ENCODE data around the gene KLHL14.
A peak's percentile ranks its signal among the peaks of the same experiment; 100 is the strongest.

The KLHL14 gene

DNA sequence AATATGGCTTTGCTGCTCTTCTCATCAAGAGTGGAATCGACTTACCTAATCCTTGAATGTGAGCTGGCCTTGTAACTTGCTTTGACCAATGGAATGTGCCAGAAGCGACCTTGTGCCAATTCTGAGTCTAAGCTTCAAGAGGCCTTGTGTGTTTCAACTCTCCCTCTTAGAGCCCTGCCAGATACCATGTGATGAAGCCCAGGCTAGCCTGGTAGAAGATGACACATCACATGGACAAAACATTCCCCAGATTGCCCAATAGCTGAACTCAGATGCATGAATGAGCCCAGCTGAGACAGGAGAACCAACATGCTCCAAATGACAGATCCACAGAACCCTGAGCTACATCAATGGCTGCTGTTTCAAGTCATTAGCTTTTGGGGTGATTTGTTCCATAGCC, 4.2 kb upstream of the KLHL14 start:
- in situ Hi-C loops (cut with MboI; ENCODE audit: low sequenced_read_pairs) = no loop called here
- no peaks in the 10 kb centered on the region for H3K36me3 ChIP-seq (replicated peaks)
- no peak for DNase-seq (ENCODE audit: low spot score in 2 of 2)
- no peak overlapping the region for H3K4me3 ChIP-seq
- no peaks in the 10 kb centered on the region for H3K9me3 ChIP-seq
- peaks cover 4% of the 10 kb centered on the region for H3K4me1 ChIP-seq
- H3K27me3 ChIP-seq (ENCODE audit: low read depth) = peaks cover 6% of the 10 kb centered on the region; the same call in 1 of the 2 replicates

DNA sequence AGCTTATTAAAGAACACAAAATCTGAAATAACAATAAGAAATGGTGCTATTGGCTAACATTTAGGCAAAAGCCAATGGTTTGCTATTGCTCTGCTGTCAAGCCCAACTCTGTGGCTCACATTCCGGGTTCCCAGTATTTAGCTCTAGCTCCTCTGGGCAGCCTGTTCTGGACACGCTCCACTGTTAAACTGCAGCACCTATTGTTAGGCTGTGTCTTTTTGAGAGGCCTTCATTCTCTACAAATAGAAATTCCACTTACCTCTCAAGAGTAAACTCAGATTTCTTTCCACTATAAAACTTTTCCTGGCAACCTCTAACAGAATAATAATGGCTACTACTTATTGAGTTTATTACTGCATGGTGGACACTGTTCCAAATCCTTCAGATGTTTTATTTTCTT, 3.7 kb upstream of the KLHL14 start:
- DNase-seq (ENCODE audit: low spot score in 2 of 2) = peak in 1 of 2 experiments; percentile 45
- Histone ChIP-seq H3K27me3 (ENCODE audit: low read depth) (peaks cover under 1% of the 10 kb centered on the region; the same call in 1 of the 2 replicates), H3K9me3 (no peaks in the 10 kb centered on the region), H3K4me3 (no peak overlapping the region), H3K36me3 (replicated peaks) (no peaks in the 10 kb centered on the region), H3K4me1 (peaks cover 4% of the 10 kb centered on the region)
- in situ Hi-C loops (cut with MboI; ENCODE audit: low sequenced_read_pairs) = no loop called here

DNA sequence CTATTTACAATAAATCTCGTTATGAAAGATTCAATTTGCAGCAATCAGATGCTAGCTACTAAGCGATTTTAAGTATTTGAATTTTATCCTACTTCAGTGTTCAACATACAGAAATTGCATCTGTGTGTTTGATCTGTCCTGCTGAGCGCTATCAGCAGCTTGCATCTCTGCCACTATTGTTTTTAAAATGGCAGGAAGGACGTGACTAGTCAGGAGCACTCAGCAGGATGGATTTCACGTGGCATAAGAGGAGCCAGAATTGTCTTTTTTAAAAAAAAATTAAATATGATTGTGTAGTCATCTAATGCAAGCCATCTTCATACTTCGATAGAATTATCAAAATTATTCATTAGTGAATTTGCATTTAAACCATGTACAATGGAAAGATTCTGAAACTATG, 2.8 kb upstream of the KLHL14 start:
- H3K36me3 ChIP-seq (replicated peaks) = no peaks in the 10 kb centered on the region
- in situ Hi-C loops (cut with MboI; ENCODE audit: low sequenced_read_pairs) = no loop called here
- no peak for DNase-seq (ENCODE audit: low spot score in 2 of 2)

DNA sequence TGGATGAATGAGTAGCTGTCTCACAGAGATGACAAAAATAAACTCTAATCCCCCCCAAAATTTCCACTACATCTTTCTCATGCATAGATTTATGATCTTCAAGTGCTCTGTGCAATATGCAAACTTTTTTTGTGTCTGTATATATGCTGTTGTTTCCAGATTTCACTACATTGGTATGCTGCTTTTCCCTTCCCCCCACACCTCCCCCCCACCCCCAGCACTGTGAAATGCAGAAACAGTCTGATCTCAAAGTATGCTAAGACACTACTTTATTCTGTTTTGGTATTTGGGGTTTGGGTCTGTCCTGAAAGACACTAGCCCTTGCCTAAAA, 524 bp upstream of the KLHL14 start:
- Histone ChIP-seq H3K36me3 (replicated peaks) (no peaks in the 10 kb centered on the region), H3K4me1 (peaks cover 6% of the 10 kb centered on the region), H3K9me3 (no peaks in the 10 kb centered on the region), H3K4me3 (no peak overlapping the region), H3K27me3 (ENCODE audit: low read depth) (no peaks in the 10 kb centered on the region)
- DNase-seq (ENCODE audit: low spot score in 2 of 2) = no peak
- in situ Hi-C loops (cut with MboI; ENCODE audit: low sequenced_read_pairs) = no loop called here

More for the DNA sequence above, 2.8 kb upstream of the KLHL14 start:
- Histone ChIP-seq H3K4me3 (no peak overlapping the region), H3K9me3 (no peaks in the 10 kb centered on the region), H3K27me3 (ENCODE audit: low read depth) (no peaks in the 10 kb centered on the region), H3K4me1 (peaks cover 6% of the 10 kb centered on the region)

DNA sequence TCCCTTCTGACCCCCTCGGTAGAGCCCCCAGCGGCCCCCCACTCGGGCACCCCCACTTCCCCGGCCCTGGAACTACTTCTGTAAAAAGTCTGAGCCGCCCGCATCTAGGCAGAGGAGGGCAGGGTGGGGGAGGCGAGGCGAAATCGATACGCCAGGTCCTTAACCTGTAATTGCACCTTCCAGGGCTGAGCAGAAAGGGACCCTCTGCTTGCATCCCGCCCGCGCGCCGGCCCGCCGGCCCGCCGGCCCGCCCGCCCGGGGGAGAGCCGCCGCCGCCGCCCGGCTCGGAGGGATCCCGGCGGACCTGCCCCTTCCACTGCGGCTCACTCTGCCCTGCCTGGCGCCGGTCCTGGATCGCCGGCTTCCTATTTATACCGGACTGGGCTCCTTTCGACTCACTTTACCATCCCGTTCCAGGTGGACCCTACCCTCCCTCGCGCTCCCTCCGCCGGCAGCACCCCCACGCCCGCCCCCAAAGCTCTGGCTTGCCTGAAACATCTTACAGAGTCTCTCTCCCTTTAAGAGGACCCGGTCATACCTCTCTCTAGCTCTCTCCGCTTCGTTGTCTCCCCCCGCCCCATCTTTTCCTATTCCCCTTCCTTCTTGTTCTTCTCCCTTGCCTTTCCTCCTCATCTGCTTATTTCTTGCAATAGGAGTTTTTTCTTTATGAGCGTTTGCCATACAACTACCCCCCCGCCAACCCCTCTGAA, 797 bp downstream of the KLHL14 start:
- no peaks in the 10 kb centered on the region for H3K36me3 ChIP-seq (replicated peaks)
- peaks cover 6% of the 10 kb centered on the region for H3K4me1 ChIP-seq
- in situ Hi-C loops (cut with MboI; ENCODE audit: low sequenced_read_pairs) = no loop called here
- H3K27me3 ChIP-seq (ENCODE audit: low read depth) = no peaks in the 10 kb centered on the region
- peak; percentile 13 to 50 for DNase-seq (ENCODE audit: low spot score in 2 of 2)
- peak overlapping the region; percentile 31 for H3K4me3 ChIP-seq
- no peaks in the 10 kb centered on the region for H3K9me3 ChIP-seq

DNA sequence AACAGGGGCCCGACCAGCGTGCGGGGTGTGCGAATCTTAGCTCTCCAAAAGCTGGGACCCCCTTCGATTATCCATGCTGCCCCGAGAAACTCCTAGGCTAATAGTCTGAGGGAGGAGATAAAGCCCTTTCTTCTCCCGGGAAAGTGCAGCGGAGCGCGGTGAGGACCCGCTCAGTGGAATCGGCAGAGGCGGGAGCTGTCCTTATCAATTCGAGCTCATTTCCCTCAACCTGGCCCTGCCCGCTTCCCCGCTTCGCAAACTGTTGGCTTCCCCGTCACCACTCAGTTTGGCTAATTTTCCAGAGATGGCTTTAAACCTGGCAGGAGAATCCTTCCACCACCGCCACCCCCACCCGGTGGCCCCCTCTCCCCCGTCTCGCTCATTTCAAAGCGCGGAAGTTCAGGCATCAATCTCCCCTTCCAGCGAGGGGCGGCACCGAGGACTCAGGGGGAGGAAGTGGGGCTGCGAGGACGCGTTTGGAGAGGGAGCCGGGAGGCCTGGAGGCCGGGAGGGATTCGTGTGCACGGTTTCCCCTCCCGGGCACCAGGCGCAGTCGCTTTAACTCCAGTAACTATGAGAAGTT, 1.6 kb downstream of the KLHL14 start:
- Histone ChIP-seq H3K27me3 (ENCODE audit: low read depth) (no peaks in the 10 kb centered on the region), H3K36me3 (replicated peaks) (no peaks in the 10 kb centered on the region), H3K9me3 (no peaks in the 10 kb centered on the region), H3K4me1 (peaks cover 6% of the 10 kb centered on the region), H3K4me3 (peak overlapping the region; percentile 31)
- DNase-seq (ENCODE audit: low spot score in 2 of 2) = peak; percentile 4 to 56
- in situ Hi-C loops (cut with MboI; ENCODE audit: low sequenced_read_pairs) = no loop called here

DNA sequence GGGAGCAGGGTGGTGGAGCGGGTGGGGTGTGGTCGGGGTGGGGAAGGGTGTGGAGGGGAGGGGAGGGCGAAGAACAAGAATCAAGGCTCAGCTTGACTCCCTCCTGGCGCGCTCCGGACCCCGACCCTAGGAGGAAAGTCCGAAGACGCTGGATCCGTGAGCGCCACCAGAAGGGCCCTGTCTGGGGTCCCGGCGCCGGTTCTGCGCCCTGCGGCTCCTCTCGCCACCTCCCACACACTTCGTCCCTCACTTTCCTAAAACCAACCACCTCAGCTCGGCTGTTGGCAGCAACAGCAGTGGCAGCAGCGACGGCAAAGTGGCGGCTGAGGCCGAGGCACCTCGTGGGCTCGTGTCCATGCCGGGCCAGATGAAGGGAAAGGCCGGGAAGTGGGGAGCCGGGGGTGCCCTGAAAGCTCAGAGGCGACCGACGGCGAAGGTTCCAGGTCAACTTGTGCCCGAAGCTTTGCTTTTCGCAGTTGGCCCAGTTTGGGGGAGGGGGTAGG, 2.1 kb downstream of the KLHL14 start:
- DNase-seq (ENCODE audit: low spot score in 2 of 2) = no peak
- in situ Hi-C loops (cut with MboI; ENCODE audit: low sequenced_read_pairs) = no loop called here
- Histone ChIP-seq H3K4me3 (no peak overlapping the region), H3K27me3 (ENCODE audit: low read depth) (no peaks in the 10 kb centered on the region), H3K36me3 (replicated peaks) (no peaks in the 10 kb centered on the region), H3K4me1 (peaks cover 6% of the 10 kb centered on the region), H3K9me3 (no peaks in the 10 kb centered on the region)

DNA sequence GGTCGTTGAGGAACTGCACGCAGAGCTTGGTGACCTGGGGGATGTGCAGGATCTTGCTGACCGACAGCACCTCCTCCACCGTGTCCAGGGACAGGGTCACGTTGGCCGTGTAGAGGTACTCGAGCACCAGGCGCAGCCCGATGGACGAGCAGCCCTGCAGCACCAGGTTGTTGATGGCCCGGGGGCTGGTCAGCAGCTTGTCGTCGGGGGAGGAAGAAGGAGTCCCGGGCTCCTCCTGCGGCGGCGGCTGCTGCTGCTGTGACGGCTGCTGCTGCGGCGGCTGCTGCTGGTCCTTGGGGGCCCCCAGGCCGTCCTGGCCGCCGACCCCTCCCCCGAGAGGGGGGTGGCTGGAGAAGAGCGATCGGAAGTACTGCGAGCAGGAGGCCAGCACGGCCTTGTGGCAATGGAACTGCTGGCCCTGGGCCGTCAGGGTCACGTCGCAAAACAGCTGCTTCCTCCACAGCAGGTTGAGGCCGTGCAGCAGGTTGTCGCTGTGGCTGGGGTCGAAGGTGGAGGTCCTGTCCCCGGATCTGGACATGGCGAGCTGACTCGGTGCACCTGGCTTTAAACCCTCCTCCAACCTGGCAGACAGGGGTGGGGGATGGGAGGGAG, 2.7 kb downstream of the KLHL14 start:
- Histone ChIP-seq H3K4me1 (peaks cover 6% of the 10 kb centered on the region), H3K27me3 (ENCODE audit: low read depth) (no peaks in the 10 kb centered on the region), H3K4me3 (no peak overlapping the region), H3K36me3 (replicated peaks) (no peaks in the 10 kb centered on the region), H3K9me3 (no peaks in the 10 kb centered on the region)
- DNase-seq (ENCODE audit: low spot score in 2 of 2) = no peak
- in situ Hi-C loops (cut with MboI; ENCODE audit: low sequenced_read_pairs) = no loop called here

DNA sequence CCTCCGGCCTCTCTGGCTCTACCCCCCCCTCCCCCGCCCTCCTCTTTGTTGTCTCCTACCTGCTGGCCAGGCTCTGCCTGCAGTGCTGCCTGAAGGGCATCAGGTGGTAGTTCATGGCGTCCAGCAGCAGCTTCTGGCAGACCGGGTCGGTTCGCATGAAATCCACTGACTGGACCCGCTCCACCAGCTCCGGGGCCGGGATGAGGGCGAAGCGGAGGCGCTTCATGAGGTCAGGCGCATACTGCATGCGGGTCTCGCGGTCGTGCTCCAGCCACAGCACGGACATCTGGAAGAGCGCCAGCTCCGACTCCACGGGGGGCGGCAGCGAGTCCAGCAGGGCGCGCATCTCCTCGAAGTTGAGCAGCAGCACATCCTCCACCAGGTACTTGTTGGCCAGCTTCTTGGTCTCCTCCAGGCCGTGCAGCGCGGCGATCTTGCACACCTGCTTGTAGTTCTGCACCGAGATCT, 3.2 kb downstream of the KLHL14 start:
- in situ Hi-C loops (cut with MboI; ENCODE audit: low sequenced_read_pairs) = no loop called here
- no peak for DNase-seq (ENCODE audit: low spot score in 2 of 2)
- Histone ChIP-seq H3K27me3 (ENCODE audit: low read depth) (no peaks in the 10 kb centered on the region), H3K36me3 (replicated peaks) (no peaks in the 10 kb centered on the region), H3K9me3 (no peaks in the 10 kb centered on the region), H3K4me1 (peaks cover 6% of the 10 kb centered on the region), H3K4me3 (no peak overlapping the region)

DNA sequence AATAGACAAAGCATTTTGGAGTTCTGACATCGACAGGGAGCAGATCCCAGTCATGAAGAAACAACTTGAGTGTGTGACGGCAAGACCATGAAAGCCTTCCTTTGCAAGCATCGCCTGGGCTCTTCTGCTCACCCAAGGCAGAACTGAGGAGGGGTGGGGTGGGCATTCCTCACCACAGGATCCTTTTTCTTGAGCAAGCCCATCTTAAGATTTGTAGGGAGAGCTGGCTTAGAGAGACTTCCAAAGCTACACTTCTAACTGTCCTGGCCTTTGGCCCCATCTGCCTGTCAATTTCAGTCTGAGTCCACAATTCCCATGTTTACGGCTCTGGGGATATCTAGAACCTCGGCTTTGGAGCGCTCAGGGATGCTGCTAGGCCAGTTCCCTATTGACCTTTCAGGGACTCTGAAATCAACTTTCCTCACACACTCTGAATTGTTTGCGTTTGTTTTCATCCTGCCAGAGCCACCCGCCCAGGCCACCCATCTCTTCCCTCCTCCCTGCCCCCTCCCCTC, 3.7 kb downstream of the KLHL14 start:
- in situ Hi-C loops (cut with MboI; ENCODE audit: low sequenced_read_pairs) = no loop called here
- Histone ChIP-seq H3K4me1 (peaks cover 6% of the 10 kb centered on the region), H3K9me3 (no peaks in the 10 kb centered on the region), H3K4me3 (no peak overlapping the region), H3K36me3 (replicated peaks) (no peaks in the 10 kb centered on the region), H3K27me3 (ENCODE audit: low read depth) (no peaks in the 10 kb centered on the region)
- DNase-seq (ENCODE audit: low spot score in 2 of 2) = no peak

DNA sequence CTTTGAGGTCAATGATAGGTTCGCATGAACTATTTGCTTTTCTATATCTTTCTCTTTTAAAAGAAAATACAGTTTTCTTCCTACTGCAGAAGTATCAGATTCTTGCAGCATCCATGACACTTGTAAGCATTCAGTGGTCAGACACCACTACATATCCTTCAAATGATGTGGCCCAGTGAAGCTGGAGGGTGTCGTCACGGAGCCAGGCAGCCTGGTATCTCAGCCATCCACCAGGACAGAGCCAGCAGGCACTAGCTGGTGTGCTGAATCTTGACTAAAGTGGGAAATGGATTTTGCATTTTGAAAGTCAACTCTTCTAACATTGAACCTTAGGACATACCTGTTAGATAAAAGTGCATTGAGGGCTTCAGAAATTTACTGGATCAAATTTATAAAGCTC, 5.4 kb downstream of the KLHL14 start:
- peaks cover 2% of the 10 kb centered on the region; the same call in 1 of the 2 replicates for H3K4me1 ChIP-seq
- no peaks in the 10 kb centered on the region for H3K9me3 ChIP-seq
- H3K36me3 ChIP-seq (replicated peaks) = no peaks in the 10 kb centered on the region
- DNase-seq (ENCODE audit: low spot score in 2 of 2) = no peak
- H3K4me3 ChIP-seq = no peak overlapping the region
- in situ Hi-C loops (cut with MboI; ENCODE audit: low sequenced_read_pairs) = no loop called here
- H3K27me3 ChIP-seq (ENCODE audit: low read depth) = no peaks in the 10 kb centered on the region; the same call in 1 of the 2 replicates

DNA sequence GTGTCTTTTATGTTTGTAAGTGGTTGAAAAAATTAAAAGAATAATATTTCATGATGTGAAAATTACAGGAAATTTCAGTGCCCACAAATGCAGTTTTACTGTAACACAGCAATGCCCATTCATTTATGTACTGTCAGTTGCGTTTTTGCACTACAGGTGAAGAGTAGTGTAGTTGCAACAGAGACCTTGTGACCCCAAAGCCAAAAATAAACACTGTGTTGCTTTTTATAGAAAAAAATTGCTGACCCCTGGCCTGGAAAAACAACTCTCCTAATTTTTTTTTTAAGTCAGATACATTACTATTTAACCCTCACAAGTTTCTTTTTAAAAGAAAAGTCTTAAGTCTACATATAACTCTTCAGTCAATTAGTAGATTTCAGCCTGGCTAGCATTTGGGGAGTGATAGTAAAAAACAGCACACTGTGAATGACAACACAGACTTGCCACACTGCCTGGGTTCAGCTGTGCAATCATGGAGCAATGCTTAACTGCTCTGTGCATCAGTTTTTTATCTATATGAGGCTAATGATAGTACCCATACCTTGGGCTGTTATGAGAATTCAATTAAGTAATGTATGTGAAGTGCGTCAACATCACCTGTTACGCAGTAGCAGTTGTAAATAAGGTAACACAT, 8.1 kb downstream of the KLHL14 start:
- no peak for DNase-seq (ENCODE audit: low spot score in 2 of 2)
- Histone ChIP-seq H3K4me3 (no peak overlapping the region), H3K27me3 (ENCODE audit: low read depth) (no peaks in the 10 kb centered on the region; the same call in 1 of the 2 replicates), H3K4me1 (peaks cover 4% of the 10 kb centered on the region; the same call in 1 of the 2 replicates), H3K36me3 (replicated peaks) (no peaks in the 10 kb centered on the region), H3K9me3 (no peaks in the 10 kb centered on the region)
- in situ Hi-C loops (cut with MboI; ENCODE audit: low sequenced_read_pairs) = no loop called here

DNA sequence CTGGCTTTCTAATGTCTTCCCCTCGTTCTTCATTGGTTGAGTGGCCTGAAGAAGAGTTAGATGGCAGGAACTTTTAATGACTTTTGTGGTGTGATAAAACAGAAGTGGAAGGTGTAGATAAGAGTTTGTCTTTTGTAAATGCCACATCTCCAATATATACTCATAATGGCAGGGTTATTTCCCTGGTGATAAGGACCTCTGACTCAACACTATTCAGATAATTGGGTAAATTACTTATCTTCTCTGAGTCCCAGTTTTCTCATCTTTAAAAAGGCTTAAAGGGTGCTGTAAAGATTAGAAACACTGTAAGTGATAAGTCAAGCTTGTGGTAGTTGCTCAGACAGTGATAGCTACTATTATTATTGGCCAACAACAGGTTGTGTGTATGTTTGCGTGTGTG, 9.5 kb downstream of the KLHL14 start:
- H3K4me3 ChIP-seq = no peak overlapping the region
- peaks cover 4% of the 10 kb centered on the region; the same call in 1 of the 2 replicates for H3K4me1 ChIP-seq
- H3K36me3 ChIP-seq (replicated peaks) = no peaks in the 10 kb centered on the region
- H3K9me3 ChIP-seq = no peaks in the 10 kb centered on the region
- no peaks in the 10 kb centered on the region; the same call in 1 of the 2 replicates for H3K27me3 ChIP-seq (ENCODE audit: low read depth)
- no peak for DNase-seq (ENCODE audit: low spot score in 2 of 2)
- in situ Hi-C loops (cut with MboI; ENCODE audit: low sequenced_read_pairs) = no loop called here

All from HAP-1 (cell line).